Hippocampal formation (tissue), 2 donors: Measurements from ENCODE around the gene HASPIN.
"Not testable (repeated sequence)": the region's sequence is repeated elsewhere in the genome, so short reads cannot be mapped to it uniquely, and the experiment has no call there.

Experiments used
- DNase-seq, 2 donors: peaks; one replicate each; lab custom pipeline; 2025; lab: John Stamatoyannopoulos, UW

The HASPIN gene

GRCh38 chr17:3695723-3696411, 27.8 kb upstream of the HASPIN start, which contains the start of gene P2RX5:
Gene P2RX5, minus strand, starts transcription at chr17:3696155. Its CDS starts 150 bp downstream, at chr17:3696005.
- DNase-seq: no peak

GRCh38 chr17:3697103-3697476, 26.6 kb upstream of the HASPIN start:
- DNase-seq: no peak

DNA sequence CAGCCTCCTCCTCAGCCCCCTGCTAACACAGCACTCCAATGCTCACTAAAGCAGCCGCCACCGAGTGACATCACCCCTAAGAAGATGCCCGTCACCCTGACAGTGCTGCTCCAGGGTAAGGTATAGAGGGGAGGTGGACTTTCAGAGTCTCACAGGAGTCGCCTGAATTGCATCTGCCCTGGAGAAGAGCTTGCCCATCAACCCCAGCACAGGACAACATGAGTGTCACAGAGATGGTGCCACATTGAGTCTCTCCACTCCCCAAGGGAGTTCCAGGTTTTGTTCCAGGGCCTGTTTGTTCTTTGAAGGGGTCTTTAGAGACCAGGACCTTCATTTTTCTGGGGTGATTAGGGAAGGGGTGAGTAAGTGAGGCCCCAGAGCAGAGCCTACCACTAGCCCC, 25.6 kb upstream of the HASPIN start:
- DNase-seq: no peak

- no peak for DNase-seq
Measured at GRCh38 chr17:3699951-3700350, 23.8 kb upstream of the HASPIN start.

- DNase-seq: not testable (repeated sequence)
Measured at GRCh38 chr17:3702041-3702539, 21.6 kb upstream of the HASPIN start.

GRCh38 chr17:3704931-3705717, 18.6 kb upstream of the HASPIN start:
- DNase-seq: no peak

- DNase-seq: not testable (repeated sequence)
Measured at GRCh38 chr17:3705718-3705984, 18.1 kb upstream of the HASPIN start.

DNA sequence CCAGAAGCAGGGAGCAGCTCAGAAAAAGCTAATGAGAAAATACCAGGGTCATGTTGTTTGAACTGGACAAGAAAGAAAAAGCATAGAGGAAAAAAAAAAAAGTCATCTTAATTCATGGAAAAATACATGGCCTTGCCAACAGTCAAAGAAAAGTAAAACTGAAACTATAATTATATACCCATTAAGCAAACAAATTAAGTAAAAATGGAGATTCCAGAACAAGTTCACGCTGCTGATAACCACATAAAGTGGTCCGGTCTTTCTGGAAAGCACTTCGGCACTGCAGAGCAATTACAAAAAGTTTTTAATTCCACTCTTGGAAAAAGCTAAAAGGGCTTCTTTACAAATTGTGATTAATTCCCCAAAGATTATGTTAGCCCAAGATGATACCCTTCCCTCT, 15.3 kb upstream of the HASPIN start:
- no peak for DNase-seq

DNA sequence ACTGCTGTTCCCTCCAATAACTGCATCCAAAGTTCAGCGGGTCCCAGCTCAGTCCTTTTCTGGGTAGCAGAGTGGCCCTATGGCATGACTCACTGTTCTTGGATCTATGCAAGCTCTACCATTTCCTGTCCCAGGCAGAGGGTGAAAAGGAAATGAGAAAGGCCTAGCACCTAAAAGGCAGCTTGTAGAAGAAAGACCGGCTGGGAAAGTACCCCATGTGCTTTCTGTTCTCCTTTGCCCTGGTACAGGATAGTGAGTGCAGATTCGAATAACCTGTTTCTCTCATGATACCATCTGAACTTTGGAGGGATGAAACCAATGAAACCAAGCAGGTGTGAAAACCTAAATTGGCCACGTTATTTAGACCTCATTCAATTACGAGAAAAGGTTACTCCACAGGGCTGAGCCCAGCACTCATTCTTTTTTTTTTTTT, 12.7 kb upstream of the HASPIN start:
- no peak for DNase-seq

DNA sequence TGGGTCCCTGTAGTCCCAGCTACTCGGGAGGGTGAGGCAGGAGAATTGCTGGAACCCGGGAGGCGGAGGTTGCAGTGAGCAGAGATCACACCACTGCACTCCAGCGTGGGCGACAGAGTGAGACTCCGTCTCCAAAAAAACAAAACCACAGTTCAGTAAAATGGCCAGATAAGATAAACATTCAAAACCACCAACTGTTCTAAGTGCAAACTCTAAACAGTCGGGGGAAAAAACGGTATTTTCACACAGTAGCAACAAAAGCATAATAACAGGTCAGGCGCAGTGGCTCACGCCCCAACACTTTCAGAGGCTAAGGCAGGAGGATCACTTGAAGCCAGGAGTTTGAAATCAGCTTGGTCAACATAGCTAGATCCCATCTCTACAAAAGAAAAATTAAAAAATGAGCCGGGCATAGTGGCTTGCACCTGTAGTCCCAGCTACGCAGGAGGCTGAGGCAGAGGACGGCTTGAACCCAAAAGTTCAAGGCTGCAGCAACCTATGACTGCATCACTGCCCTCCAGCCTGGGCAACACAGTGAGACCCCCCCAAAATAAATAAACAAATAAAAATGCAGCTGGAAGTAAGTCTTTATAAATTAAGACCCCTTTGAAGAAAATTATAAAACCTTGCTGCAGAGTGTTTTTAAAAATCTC, 10.8 kb upstream of the HASPIN start:
- no peak for DNase-seq

DNA sequence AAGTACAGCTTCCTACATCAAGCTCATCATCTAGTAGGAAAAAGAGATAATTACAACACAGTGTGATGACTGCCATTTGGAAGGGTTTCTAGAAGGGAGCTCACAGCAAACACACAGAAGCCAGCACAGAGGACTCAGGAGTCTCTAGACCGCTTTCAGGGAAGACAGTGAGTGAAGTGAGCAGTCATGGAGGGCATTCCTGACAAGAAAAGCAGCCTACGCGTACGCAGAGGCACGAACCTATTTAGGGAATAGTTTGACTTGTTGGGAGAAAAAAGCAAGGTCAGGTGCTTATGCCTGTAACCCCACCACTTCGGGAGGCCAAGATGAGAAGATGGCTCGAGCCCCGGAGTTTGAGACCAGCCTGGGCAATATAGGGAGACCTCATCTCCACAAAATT, 8.4 kb upstream of the HASPIN start:
- no peak for DNase-seq

DNA sequence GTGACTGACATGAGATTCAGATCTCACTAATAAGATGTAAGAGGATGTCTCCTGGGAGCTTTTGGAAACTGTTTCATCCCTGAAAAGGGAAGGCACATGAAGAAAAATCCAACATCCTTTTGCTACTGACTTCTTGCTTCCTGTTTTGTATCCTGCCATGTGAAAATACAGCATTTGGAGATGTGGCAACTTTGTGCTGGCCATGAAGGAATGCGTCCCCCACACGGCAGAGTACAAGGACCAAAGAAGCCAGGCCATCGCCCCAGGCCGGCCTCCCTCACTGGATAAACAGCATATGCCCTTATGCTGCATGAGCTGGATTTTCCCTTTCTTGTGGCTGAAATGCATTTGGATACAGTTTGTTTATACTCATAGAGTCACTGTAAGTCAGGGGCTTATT, 5.5 kb upstream of the HASPIN start:
- no peak for DNase-seq

GRCh38 chr17:3719265-3719664, 4.4 kb upstream of the HASPIN start:
- DNase-seq: no peak

DNA sequence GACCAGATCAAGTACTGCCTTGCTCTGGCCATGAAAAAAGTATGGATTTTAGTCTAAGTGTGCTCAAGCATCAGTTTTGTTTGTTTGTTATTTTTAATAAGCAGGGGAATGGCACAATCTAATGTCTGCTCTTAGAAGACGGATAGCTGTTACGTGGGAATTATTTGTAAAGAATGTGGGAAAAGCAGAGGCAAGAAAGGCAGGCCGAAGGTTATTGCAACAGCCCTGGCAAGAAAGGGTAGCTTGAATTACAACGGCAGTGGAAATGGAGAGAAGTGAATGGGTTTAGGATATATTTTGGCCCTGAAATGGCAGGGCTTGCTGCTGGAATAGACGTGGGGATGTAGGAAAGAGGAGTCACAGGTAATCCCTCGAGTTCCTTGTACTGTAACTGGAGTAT, 987 bp upstream of the HASPIN start:
- no peak for DNase-seq

- DNase-seq: no peak
Measured at GRCh38 chr17:3723188-3723555, 531 bp upstream of the HASPIN start.

DNA sequence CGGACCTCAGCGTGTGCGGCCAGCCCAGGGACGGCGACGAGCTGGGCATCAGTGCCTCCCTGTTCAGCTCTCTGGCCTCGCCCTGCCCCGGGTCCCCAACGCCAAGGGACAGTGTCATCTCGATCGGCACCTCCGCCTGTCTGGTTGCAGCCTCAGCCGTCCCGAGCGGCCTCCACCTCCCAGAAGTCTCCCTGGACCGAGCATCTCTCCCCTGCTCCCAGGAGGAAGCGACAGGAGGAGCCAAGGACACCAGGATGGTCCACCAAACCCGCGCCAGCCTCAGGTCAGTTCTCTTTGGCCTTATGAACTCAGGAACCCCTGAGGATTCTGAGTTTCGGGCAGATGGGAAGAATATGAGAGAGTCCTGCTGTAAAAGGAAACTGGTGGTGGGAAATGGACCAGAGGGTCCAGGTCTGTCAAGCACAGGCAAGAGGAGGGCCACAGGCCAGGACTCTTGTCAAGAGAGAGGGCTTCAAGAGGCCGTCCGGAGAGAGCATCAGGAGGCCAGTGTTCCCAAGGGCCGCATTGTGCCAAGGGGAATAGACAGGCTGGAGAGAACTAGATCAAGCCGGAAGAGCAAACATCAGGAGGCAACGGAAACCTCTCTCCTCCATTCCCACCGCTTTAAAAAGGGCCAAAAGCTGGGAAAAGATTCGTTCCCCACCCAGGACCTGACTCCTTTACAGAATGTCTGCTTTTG, 825 bp downstream of the HASPIN start:
- DNase-seq: no peak

DNA sequence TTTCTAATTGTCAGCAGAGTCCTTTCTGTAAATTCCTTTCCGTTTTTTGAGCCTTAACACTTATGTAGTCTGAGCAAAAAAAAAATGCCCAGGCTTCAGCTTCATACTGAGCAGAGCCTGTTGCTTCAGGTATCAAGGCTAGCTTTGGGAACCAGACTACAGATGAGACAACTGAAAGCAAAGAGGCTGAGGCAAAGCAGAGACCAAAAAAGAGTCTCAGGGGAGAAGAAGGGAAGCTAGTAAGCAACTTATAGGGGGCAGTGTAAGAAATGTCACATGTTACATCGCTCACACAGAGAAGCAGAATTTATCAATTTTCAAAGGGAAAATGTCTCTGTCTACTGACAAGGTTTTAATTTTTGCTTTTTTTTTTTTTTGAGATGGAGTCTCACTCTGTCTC, 3.3 kb downstream of the HASPIN start:
- no peak for DNase-seq

DNA sequence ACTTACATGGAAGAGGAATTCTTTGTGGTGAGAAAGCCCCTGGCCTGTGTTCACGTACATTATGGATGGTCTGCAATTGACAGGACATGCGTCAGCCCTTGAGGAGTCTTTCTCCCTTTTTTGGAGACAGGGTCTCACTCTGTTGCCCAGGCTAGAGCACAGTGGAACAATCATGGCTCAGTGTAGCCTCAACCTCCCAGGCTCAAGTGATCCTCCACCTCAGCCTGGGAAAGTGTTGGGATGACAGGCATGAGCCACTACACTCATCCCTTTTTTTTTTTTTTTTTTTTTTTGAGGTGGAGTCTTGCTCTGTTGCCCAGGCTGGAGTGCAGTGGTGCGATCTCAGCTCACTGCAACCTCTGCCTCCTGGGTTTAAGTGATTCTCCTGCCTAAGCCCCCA, 4.4 kb downstream of the HASPIN start:
- not testable (repeated sequence) for DNase-seq

DNA sequence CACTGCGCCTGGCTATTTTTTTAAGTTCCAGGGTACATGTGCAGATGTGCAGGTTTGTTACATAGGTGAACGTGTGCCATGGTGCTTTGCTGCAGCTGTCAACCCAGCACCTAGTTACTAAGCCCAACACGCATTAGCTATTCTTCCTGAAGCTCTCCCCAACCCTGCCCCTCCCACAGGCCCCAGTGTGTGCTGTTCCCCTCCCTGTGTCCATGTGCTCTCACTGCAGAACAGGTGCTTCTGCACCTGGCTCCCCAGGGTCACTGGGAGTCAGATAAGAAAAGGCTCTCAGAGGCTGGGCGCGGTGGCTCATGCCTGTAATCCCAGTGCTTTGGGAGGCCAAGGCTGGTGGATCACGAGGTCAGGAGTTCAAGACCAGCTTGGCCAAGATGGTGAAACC, 6.2 kb downstream of the HASPIN start:
- no peak for DNase-seq

GRCh38 chr17:3730881-3731429, 7.3 kb downstream of the HASPIN start:
- no peak for DNase-seq

DNA sequence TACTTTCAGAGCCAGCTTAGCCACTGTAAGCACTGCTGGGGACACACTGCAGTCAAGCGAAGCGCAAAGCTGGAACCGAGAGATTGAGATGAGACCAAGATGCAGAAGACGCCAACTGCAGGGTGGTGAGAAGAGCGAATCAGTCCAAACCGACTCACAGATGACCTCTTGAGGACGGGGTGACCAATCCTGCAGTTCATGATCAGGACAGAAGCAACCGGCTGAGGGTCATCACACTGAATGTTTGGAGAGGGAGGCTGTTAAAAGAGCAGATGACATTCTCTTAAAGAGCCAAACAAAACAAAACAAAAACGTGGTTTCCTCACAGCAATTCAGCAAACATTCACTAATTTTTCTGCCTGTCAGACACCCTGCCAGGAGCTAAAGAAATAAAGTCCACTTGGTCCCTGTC, 8.5 kb downstream of the HASPIN start:
- no peak for DNase-seq

DNA sequence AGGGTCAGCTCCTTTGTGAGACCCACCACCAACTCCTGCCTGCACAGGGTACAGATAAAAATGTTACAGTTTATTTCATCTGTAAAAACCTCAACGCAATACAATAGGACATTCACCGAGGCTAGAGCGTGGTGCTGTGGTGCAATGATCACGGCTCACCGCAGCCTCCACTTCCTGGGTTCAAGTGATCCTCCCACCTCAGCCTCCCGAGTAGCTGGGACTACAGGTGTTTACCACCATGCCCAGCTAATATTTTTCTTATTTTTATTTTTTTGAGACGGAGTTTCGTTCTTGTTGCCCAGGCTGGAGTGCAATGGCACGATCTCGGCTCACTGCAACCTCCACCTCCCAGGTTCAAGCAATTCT, 11.2 kb downstream of the HASPIN start:
- DNase-seq: not testable (repeated sequence)
